ENCODE data around the gene VCAN. TPM values are rescaled to one million over a fixed set of nuclear protein-coding genes. Genes with fewer than 3 reads are reported as not detected.

The VCAN gene
- polyA plus RNA-seq, 3 donors: 305 to 366 (median 362) TPM

DNA sequence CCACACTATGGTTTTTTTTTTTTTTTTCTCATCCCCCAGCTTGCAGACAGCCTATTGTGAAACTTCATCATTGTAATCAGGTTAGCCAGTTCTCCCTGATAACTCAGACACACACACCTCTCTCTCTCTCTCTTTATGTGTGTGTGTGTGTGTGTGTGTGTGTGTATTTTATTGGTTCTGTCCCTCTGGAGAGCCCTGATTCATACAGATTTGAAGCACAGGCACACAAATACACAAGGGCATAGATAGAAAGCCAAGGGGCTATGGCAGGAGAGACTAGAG, 20.6 kb upstream of the VCAN start:
- no peak for DNase-seq

DNA sequence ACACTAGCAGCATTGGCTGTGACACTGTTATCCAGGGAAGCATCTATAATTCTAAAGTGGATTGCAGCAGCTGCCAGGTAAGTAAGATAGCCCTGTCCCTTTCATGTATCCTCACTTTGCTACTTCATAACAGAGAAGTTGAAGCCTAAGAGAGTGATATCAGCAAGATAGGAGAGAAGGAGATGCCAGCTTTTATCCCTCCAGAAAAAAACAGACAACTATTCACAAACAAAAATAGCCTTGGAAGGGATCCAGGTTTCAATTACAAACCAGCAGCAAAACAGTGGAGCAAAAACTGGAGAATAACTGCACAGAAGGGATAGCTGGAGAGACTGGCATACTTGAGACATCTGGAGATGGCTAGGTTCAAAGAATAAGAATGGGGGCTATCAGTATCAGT, 19.6 kb upstream of the VCAN start:
- DNase-seq: no peak

DNA sequence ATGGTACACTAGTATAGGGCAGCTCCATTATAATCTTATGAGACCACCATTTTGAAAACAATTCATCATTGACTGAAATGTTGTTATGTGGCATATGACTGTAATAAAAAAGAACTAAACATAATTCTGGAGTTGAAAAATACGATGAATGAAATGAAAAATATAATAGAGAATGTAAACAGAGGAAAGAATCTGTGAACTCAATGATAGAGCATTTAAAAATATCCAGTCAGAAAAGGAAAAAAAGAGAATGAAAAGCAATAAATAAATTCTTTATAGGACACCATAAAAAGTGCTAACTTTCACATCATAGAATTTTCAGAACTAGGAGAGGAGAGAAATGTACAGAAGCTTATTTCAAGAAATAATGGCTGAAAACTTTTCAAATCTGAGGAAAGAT, 17.6 kb upstream of the VCAN start:
- DNase-seq: no peak

DNA sequence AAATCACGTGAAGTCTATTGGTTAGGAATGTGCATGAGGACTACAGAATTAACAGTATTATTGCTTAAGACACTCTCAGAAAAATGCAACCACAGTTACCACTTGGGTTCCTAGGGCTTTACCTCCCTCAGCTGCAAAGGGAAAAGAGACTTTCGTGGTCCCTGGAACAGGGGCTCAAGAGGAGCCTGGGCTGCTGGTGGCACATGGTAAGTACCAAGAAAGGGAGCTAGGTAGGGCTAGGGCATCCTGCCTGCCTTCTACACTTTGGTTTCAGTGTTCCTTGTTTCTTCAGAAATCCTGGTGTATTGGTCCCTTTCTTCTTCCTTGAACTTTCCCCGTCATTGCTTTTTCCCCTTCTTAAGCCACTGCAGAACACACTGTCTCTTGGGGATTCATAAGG, 7.3 kb upstream of the VCAN start:
- DNase-seq: no peak

DNA sequence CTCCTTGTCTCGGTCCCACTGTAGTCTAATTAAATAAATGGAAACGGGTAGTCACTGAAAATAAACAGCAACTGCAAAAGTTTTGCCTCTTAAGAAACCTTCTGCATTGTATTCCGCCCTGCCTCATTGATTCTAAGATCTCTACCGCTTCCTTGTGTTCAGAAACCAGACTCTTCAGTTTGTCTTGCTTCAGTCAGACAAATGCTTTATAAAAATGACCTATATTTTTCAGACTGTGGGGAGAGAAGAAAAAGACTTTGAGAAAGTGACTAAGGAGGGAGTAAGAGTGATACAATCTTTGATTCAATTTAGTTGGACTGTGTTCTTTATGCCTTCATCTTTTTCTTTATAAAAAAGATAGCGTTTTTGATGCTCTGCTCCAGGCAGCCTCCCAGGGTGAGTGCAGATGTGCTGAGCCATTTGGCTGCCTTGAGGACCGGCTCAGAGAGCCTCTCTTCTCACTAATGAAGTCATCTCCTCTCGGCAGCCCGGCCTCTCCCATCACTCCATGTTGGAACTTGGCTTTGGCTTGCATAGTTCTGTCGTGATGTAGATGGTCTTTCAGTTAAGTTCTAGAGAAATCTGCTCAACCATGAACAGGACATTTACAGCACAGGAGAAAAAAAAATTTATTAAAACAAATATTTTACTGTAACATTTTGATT, 4.0 kb upstream of the VCAN start:
- DNase-seq: no peak

DNA sequence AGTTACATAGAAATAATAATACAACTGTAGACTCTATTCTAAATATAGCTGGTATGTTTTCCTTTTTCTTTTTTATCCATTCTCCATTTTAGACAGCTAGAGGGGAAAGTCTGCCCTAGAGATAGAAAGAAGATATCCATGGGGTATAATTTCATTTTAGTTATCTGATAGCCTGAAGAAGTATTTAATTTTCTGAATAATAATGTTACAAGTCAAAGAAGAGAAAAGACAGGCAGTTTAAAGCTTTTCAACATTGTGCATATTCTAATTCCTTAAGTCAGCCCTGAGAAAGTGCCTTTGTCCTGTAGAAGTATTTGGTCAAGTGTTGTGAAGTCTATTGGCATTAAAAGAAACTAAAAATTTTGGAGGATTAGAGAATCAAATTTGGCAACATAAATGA, 2.5 kb upstream of the VCAN start:
- DNase-seq: no peak

DNA sequence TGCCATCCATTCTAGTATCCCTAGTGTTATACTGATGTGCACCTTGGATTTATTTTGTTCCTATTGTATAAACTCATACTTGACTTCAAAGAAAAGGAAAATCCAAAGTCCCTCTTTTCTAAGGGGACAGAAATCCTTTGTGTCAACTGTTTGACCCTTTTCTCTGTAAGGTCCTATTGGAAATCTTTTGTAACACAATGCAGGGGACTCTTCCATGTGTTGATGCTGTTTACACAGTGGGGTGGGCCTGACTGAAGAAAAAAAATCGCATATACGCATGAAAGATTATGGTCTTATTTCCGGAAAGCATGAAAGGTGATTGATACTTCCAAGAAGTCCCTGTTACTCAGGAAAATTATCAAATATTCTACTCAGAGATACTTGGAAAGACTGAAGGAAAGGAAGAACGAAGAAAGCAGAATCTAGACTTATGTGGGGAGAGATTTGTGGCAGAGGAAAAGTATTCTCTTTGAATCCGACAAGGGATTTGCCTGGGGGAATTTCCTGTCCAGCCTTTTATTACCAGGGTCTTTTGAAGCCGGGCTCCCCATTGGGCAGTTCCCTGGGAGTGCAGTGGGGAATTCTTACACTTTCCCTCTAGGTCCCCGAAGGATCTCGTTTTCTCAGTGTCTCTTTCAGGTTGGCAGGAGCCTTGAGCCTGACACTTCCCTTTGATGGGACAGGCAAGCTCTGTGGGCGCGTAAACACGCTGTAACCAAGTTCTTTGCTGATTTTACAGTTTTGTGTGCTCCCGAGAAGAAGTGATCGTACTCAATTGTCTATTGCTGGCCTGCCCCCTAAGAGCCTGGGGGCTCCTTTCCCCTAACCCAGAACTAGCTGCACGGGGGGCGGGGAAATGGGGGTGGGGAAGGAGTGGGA, 779 bp upstream of the VCAN start:
- DNase-seq: peak; percentile 55

DNA sequence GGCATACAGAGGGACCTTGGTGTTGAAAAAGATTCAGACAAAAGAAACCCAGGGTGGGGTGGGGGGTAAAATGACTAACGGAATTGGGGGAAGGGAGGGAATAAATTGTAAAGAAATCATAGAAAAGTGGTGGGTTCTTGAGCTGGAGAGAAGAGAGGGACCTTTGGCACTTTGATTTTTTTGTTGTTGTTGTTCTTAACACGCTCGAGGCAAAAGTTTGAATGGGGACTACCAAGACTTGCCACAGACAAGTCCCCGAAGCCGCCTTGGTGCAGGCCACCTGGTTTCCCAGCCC, 616 bp downstream of the VCAN start:
- no peak for DNase-seq

DNA sequence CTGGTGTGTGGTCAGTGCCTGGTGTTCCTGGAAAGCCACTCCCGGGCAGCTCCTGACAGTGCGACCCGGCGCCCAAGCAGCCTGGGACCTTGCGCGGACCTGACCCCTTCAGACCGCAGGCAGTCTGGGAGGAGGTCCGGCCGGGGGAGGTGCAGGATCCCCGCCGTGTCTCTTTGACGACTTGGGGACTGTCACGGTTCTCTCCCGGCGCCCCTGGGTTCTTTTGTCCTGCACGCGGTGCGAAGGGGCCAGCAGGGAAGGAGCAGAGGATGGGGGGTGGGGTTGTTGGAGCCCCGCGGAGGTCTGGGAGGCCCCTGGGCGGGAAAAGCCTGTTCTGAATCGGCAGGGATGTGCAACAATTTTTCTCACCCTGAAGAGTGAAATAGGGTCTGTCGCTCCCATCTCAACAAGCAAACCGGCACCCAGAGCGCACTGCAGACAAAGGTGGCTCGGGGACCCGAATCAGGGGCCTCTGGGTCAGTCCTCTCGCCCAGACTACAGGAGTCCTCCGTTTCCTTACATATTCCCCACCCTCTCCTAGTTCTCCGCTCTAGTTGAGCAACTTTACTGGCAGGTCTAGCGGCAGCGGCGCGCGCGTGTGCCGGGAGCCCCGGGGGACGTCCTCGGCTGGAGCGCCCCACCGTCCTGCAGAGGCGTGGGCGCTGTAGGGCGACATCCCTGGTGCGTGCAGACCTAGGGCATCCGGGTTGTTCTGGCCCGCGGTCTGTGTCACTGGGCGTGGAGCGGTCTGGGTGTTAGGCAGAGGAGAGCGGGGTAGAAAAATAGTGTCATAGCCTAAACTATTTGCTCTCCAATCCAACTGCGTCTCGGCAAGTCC, 1.2 kb downstream of the VCAN start:
- DNase-seq: peak; percentile 43

DNA sequence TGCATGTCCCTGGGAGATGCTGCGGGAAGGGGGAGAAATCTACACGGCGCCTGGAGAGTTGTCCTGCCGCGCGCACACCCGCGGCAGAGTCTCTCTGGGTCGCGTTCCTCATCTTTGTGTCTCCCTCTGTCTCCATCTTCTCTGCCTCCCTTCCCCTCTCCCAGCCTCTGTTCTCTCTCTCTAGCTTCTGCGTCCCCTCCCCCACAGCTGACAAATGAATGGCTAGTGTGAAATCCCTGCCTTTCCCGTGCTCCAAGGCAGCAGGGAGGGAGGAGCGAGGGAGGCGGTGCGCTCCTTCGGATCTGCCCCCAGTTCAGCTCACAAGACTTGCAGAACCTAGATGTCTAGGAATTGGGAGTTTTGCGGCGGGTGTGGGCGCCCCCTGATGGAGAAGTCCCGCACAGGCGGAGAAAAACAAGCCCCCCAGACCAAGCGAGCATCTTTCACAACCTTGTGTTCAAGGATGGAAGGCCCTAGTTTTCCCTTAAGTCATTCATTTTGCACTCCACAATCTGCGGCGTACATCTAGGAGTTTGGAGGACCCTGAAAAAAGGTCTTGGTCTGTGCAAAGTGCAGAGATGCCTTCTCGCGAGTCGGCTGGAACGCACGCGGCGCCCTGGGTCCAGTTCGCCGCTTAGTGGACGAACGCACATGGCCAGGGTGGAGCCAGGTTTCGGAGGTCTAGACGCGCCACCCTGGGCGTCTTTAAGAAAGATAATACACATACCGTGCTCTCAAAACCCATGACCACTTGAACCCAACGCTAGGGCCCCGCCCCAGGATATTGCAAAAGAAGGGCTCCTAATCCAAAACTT, 2.0 kb downstream of the VCAN start:
- DNase-seq: peak; percentile 98

DNA sequence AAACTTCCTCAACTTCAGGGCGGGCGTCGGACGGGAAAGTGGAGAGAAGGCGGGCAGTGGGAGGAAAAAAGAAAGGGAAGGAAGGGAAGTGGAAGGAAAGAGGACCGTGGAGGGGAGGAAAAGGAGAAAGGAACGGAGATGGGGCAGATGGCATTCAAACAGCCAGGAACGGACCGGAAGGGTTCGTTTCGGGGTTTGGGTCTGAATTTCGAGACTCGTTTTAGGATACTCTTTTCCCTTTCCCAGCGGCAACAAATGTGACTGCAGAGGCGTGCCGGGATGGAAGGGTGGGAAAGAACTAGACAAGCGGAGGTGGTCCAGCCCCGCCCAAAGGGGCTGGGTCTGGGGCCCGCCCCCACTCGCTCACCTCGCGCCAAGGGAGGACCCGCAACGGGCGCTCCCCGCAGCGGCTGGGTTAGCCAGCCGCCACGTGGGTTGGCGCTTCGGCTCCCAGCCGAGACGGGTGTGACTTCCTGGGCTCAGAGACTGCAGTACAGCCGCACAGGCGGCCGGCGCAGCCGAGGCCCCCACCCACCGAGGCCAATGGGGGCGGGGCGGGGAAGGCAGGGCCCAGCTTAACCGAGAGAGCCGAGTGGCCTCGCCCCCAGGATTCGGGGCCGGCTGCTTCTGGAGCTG, 2.7 kb downstream of the VCAN start:
- DNase-seq: peak; percentile 84

DNA sequence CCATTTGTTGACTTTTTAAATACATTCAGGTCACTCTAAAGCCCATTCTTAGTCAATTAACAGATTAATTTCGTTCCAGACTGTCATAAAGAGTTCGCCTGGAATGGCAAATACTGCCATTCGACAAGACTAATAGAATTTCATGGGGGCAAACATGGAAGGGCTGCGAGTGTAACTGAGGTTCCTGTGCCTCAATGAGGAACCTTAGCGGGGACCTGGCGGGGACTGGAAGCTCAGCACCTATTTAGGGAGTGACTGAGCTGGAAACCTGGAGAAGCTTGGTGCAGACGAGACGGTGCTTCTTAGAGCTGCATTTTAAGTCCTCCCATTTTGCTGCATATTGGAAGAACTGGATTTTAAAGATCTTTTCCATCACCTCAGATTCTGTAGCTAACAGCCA, 3.4 kb downstream of the VCAN start:
- DNase-seq: no peak

DNA sequence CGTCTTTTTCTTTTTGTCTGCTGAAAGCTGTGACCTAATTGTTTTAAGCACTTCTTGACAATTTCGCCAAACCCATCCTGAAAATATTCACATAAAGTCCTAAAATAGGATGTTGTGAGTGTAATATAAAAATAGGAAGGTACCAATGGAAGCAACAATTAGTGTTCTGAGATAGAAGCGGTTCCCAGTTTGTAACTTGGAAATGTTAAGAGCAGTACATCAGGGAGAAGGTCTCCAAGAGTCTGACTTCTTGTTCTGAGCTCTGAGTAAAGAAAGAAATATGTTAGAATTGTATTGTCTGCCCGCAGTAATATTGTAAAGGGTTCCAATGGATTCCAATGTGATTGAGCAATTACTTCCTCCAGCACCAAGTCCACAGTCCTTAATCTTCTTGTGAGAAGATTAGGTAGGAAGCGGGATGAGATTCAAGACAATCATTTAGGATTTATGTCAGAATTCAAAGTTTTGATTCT, 3.9 kb downstream of the VCAN start:
- DNase-seq: no peak

DNA sequence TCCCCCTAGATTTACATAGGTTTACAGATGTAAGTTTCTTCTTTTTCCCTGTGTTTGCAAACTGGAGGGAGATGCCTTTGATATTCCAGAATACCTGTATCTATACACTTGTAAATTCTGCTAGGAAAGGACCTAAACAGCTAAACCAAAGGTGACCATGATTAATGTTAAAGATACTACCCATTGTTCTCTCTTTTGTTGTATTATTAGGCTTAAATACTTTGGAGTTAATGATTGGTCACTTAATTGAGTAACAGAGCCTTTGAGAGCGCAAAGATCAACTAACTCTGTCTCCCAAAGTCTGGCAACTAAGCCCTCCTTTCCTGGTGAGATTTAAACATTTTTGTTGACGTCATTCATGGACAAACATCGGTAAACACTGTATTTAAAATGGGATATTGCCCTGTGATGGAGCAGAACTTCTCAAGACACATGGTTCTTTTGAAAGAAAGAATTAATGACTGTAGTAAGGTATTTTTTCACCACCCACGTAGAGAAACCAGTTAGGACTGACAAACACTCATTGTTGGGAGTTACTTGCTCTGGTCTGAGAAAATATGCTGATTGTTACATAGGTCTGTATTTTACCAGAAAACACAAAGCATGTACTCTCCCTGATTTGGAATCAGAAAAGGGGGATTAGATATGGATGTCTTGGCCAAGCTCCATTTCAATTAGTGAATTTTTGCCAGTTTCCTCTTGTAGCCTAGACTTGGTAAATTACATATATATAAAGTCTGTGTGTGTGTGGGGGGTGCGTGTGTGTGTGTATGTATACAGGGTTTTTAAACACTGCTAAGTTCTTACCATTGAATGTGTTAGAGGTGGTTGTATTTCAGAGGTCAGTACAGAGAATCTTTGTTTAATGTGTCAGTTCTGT, 4.6 kb downstream of the VCAN start:
- DNase-seq: no peak

DNA sequence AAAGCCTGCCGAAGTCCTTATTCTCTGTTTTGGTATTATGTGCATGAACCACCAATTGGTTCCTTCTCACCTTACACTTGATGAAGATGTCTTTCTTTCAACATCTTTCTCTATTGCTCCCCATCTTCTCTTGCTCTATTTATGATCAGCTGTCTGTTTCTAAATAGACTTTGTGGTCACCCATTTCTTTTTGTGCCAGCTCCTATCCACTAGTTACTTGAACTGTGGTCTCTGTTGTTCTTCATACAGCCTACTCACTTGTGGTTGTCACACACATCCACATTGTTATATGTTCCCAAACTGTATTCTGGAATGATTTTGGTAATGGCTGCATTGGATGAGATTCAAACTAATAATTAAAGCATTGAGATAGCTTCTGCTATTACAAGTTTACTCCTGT, 11.4 kb downstream of the VCAN start:
- no peak for DNase-seq

DNA sequence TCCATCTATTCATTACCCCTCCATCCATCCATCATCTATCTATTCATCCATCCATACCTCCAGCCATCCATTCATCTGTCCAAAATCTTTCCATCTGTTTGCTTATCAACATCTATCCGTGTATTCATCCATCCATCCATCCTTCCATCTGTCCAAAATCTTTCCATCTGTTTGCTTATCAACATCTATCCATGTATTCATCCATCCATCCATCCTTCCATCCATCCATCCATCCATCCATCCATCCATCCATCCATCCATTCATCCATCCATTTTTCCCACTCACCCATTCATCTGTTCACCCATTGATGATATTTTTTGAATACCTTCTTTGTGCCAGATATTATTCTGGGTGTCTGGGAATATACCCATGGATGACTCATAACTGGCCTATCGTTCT, 12.8 kb downstream of the VCAN start:
- no peak for DNase-seq

DNA sequence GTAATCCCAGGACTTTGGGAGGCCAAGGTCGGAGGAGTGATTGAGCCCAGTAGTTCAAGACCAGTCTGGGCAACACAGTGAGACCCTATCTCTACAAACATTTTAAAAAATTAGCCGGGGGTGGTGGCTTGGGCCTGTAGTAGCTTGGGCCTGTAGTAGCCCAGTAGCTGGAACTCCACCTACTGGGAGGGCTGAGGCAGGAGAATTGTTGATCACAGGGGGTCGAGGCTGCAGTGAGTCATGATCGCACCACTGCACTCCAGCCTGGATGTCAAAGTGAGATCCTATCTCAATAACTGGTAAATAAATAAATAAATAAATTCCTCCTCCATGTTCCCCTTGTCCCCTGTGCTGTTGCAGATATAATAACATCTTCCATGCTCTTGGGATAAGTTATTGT, 14.3 kb downstream of the VCAN start:
- no peak for DNase-seq

DNA sequence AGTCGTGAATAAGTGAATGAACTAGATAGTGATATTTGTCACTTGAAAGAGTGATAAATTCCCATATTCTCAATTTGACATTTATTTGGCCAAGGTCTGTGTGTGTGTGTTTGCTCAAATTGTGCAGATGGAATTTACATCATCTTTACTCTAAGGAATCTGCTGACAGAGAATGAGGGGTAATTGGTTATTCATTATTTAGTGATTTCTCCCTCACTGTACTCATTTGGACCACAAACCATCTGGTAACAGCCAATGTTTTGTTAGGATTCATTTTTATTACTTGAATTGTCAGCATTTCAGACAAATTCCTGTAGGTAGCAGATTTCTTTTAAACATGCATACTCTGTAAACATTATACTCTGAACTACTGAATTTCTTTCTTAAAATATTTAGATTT, 15.6 kb downstream of the VCAN start:
- DNase-seq: no peak

DNA sequence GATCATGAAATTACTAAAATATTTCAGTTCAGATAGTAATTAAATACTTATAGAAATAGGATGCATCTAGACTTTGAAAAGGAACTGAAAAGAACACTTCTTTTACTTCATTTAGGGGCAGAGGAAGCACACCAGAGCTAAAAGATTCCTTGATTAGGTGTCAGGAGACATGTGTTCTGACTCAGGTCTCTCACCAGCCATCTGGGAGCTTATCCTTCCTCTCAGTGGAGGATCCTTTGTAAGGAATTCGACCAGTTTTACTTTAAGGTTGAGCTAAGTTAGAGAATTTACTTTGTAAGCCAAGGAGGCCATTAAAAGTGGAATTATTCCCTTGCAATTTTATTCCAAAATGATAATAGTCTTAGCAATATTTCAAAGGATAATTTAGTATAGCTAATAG, 16.7 kb downstream of the VCAN start:
- no peak for DNase-seq

DNA sequence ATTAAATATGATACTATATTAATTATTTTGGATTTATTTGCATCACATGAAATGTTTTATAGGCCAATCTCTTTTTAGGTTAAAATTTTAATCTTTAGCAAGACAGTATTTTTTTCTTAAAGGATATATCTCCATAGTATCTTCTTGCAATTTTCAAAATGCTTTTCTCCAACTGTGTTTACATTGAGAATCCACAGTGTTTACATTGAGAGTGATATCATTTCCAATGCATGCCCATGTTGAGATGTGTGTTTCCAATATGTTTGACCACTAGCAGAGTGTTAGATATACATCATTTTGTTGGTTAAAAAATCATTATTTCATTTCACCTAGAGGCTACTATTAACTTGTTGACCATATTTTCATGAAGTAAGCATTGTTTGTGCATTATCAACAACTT, 17.3 kb downstream of the VCAN start:
- DNase-seq: no peak

DNA sequence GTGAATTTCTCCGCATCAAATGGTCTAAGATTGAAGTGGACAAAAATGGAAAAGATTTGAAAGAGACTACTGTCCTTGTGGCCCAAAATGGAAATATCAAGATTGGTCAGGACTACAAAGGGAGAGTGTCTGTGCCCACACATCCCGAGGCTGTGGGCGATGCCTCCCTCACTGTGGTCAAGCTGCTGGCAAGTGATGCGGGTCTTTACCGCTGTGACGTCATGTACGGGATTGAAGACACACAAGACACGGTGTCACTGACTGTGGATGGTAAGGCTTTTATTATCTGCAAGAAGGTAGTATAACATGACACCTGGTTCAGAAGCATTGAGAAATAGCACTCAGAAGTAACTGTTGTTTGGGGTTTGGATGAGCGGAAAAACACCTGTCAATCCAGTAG, 18.7 kb downstream of the VCAN start:
- DNase-seq: no peak
